Measurements from ENCODE around the gene AKAP8L.
"Not testable (repeated sequence)": the region's sequence is repeated elsewhere in the genome, so short reads cannot be mapped to it uniquely, and the experiment has no call there.

AKAP8L gene

DNA sequence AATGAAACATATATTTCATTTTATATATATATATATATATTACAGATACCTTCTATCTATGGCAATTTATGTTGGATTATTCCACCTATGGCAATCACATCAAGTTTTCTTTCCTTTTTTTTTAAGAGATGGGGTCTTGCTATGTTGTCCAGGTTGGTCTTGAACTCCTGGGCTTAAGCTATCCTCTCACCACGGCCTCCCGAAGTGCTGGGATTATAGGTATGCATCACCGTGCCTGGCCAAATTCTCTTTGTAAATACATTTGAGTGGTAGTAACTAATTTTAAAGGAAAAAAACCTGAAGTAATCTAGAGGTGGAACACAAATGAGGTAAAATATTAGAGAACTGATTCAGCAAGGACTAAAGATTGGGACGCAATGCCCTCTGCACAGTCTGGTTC is 64.9 kb downstream of the AKAP8L start:
- TF ChIP-seq, protein P1, sequence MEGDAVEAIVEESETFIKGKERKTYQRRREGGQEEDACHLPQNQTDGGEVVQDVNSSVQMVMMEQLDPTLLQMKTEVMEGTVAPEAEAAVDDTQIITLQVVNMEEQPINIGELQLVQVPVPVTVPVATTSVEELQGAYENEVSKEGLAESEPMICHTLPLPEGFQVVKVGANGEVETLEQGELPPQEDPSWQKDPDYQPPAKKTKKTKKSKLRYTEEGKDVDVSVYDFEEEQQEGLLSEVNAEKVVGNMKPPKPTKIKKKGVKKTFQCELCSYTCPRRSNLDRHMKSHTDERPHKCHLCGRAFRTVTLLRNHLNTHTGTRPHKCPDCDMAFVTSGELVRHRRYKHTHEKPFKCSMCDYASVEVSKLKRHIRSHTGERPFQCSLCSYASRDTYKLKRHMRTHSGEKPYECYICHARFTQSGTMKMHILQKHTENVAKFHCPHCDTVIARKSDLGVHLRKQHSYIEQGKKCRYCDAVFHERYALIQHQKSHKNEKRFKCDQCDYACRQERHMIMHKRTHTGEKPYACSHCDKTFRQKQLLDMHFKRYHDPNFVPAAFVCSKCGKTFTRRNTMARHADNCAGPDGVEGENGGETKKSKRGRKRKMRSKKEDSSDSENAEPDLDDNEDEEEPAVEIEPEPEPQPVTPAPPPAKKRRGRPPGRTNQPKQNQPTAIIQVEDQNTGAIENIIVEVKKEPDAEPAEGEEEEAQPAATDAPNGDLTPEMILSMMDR (IDR thresholded peaks at IDR 0.05; ENCODE audit: control insufficient read depth, extremely low read depth, insufficient read depth), result no peak
- H3K4me3 ChIP-seq (ENCODE audit: low read depth, low read length), result no peak overlapping the region
- no peak for DNase-seq (ENCODE audit: low read depth)

DNA sequence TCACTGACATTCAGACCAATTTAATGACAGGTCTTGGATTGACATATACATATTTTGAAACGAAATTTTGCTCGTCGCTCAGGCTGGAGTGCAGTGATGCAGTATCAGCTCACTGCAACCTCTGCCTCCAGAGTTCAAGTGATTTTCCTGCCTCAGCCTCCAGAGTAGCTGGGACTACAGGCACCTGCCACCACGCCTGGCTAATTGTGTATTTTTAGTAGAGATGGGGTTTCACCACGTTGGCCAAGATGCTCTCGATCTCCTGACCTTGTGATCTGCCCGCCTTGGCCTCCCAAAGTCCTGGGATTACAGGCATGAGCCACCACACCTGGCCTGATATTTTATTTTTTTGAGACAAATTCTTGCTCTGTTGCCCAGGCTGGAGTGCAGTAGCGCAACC is 66.3 kb downstream of the AKAP8L start:
- H3K4me3 ChIP-seq (ENCODE audit: low read depth, low read length); DNase-seq (ENCODE audit: low read depth): not testable (repeated sequence)

DNA sequence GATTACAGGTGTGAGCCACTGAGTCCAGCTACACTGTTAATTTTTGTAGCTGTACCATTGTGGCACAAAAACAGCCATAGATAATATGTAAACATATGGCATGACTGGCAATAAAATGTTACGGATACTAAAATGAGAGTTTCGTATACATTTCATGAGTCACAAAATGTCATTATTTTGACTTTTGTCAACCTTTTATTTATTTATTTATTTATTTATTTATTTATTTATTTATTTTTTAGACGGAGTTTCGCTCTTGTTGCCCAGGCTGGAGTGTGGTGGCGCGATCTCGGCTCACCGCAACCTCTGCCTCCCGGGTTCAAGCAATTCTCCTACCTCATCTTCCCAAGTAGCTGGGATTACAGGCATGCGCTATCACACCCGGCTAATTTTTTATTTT is 77.5 kb downstream of the AKAP8L start:
- not testable (repeated sequence) for H3K4me3 ChIP-seq (ENCODE audit: low read depth, low read length); DNase-seq (ENCODE audit: low read depth)

DNA sequence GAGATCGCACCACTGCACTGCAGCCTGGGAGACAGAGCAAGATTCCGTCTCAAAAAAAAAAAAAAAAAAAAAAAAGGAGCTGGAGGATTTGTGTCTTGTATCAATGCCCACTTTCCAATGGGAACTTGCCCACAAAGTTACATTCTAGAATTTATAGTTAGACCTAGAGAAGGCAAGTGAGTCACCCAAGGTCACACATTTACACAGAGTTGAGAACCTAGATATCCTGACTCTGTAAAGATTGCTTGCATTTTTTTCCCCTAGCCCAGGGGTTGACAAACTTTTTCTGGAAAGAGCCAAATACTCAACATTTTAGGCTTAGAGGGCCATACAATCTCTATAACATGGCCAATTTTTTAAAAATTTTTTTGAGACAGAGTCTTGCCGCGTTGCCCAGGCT is 78.7 kb downstream of the AKAP8L start:
- DNase-seq (ENCODE audit: low read depth), result no peak
- H3K4me3 ChIP-seq (ENCODE audit: low read depth, low read length), result no peak overlapping the region
- TF ChIP-seq, protein P1 (IDR thresholded peaks at IDR 0.05; ENCODE audit: control insufficient read depth, extremely low read depth, insufficient read depth), result no peak

DNA sequence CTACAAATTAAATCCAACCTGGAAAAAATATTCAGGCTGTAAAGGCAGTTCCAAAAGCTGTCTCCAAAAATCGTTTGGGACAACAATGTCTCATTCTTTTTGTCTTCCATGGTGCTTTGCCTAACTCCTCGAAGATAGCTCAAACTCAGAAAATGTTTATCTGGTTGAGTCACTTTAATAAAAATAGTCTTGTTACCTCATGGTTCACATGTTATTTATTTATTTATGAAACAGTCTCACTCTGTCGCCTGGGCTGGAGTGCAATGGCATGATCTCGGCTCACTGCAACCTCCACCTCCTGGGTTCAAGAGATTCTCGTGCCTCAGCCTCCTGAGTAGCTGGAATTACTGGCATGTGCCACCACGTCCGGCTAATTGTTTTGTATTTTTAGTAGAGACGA is 81.6 kb downstream of the AKAP8L start:
- TF ChIP-seq, protein P1 (IDR thresholded peaks at IDR 0.05; ENCODE audit: control insufficient read depth, extremely low read depth, insufficient read depth), result no peak
- no peak for DNase-seq (ENCODE audit: low read depth)
- no peak overlapping the region for H3K4me3 ChIP-seq (ENCODE audit: low read depth, low read length)

DNA sequence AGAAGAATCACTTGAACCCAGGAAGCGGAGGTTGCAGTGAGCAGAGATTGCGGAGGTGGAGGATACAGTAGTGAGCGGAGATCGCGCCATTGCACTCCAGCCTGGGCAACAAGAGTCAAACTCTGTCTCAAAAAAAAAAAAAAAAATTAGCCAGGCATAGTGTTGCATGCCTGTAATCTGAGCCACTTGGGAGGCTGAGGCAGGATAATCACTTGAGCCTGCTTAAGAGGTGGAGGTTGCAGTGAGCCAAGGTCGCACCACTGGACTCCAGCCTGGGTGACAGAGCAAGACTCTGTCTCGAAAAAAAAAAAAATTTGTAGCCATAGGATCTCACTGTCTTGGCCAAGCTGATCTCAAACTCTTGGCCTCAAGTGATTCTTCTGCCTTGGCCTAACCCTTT is 82.8 kb downstream of the AKAP8L start:
- not testable (repeated sequence) for DNase-seq (ENCODE audit: low read depth); H3K4me3 ChIP-seq (ENCODE audit: low read depth, low read length)

DNA sequence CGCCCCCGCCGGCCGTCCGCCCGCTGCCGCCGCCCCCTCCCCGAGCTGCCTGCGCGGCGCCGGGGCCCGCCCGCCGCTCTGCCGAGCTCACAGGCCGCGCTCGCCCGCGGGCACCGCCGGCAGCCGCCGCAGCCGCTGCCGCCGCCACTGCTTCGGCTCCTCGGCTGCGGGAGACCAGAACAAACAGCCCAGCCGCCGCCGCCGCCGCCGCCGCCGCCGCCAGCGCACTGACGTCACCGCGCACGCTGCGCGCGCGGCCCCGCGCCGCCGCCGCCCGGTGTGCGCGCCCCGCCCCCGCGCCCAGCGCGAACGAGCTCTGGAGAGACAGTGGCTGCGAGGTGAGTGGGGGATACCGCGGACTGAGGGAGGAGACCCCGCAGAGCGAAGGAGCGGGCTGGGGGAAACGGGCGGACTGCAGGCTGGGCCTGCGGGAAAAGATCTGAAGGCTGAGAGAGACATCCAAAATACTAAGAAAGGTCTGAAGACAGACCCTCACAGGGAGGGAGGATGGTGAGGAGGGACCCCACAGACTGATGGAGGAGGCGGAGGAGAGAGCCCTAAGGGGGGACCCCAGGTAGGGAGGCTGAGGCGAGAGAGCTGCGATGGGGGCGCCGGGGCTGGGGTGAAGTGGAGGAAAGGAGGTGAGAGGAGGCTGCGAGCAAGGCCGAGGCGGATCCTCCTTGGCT is 86.3 kb downstream of the AKAP8L start, which contains the start of gene BRD4:
Gene BRD4, minus strand, starts transcription at position 229 of the 686 bp plus-strand sequence. CDS start 59,440 bp downstream, outside the sequence.
- TF ChIP-seq, protein P1 (IDR thresholded peaks at IDR 0.05; ENCODE audit: control insufficient read depth, extremely low read depth, insufficient read depth), result no peak
- H3K4me3 ChIP-seq (ENCODE audit: low read depth, low read length), result peak within 1 kb of the TSS; percentile 79
- no peak for DNase-seq (ENCODE audit: low read depth)

DNA sequence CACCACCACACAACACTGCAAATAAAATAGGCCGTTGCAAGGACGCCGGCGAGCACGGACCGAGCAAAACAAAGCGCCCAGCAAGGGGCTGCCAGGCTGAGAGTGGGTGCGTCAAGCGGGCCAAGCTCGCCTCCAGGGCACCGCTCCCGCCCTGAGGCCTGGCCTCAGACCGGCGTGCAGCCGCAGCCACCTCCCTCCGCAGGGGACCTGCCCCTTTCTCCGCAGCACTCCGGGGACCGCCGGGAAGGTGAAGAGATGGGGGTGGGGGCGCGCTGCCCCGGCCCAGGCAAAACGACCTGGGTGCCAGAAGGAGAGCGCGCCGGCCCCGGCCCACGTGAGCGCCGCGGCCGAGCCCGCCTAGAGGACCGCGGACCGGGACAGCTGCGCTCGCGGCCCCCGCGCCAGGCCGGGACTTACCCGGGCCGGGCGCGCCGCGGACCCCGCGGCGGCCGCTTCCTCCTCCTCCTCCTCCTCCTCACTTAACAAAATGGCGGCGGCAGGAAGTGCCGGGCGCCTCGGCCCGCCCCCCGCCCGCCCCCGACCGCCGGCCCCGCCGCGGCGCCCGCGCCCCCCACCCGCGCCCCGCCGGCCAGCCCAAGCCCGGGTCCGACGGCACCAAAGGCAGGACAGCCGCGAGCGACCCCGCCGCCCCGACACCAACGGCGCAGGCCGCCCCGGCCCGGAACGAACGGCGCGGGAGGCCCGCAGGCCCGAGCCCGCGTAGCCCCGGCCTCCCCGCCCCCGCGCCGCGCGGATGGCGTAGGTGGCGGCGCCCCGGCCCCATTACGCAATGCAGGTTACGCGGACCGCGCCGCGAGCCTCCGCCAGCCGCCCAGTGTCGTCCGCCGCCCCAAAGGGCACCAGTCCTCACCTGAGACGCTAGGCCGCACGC is 87.1 kb downstream of the AKAP8L start:
- no peak for DNase-seq (ENCODE audit: low read depth)
- peak overlapping the region; percentile 79 for H3K4me3 ChIP-seq (ENCODE audit: low read depth, low read length)
- TF ChIP-seq, protein P1 (IDR thresholded peaks at IDR 0.05; ENCODE audit: control insufficient read depth, extremely low read depth, insufficient read depth), result no peak
